Renal cortex interstitium (tissue), 11 donors: ENCODE data around the gene COG5. TPM values are rescaled to one million over a fixed set of nuclear protein-coding genes. Genes with fewer than 3 reads are reported as not detected.

Experiments used
- DNase-seq, 11 donors: peaks; one replicate each; pipeline ENCODE4 v3.0.0-alpha.2; 2013; ENCODE audit warnings: low read depth in 9 of 11, low spot score in 4 of 11; ENCODE audit errors: extremely low read depth in 1 of 11
- polyA plus RNA-seq, 3 donors: library from polyadenylated mRNA; unstranded; fragments of 120-200 nt; gene quantifications; one replicate each; pipeline ENCODE4 v1.2.1, GENCODE V29; 2013; ENCODE audit not compliant: insufficient read length in 3 of 3

Gene COG5
- polyA plus RNA-seq, 3 donors: 31.0 to 36.7 (median 35.6) TPM

DNA sequence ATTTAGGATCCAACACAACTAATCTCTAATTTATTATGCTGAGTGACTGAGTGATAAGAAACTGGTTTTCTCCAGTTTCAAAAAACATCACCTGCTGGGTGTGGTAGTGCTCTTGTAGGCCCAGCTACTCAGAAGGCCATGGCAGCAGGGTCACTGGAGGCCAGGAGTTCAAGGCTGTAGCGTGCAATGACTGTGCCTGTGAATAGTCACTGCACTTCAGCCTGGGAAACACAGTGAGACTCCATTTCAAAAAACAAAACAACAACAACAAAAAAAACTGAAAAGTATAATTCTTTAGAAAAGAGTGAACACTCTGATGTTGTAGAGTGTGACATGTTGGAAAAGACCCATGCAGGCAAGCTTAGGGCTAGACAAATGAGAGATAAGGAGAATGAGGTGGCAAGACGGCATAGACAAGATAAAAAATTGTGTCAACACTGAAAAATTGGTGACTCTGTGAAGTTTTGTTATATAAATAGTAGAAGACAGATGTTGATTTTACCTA lies 243.9 kb downstream of the COG5 start:
- no peak for DNase-seq

DNA sequence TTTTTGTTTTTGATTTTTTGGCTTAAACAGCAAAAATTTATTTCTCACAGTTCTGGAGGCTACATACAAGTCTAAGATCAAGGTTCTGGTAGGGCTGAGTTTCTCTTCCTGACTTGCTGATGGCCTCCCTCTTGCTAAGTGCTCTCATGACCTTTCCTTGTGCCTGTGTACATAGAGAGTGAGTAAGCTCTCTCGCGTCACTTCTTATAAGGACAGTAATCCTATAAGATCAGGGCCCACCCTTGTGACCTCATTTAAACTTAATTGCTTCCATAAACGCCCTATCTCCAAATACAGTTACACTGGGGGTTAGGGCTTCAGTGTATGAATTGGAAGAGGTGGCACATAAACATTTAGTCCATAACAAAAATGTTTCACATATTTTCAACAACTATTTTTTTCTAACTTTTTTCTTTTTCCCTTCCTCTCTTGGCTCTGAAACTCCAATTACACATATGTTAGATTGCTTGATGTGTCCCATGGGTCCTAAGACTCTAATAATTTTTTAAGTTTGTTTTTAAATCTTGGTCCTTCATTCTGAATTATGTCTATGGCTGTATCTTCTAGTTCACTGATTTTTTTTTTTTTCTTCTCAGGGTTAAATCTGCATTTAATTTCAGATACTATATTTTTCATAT lies 245.1 kb downstream of the COG5 start:
- DNase-seq: no peak

DNA sequence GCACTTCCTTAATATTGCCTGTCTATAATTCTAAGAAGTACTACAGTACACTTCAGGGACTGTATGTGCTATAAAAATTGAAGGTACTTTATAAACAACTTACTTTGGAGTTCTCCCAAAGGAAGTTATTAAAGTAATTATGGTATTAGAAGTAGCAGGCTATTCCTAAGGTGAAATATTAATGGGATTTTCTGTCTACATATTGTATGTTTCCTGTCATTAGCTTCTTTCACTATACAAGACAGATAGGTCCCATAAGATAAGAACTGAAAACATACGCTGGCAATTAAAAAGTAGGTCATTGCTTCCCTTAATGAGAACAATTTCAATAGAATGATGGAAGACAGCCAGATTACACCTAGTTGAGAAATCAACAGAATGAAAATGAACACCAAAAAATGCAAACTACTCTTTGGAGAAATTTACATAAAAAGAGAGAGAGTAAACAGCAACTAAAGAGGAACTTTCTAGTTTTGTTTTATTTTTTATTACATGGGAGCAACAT lies 248.0 kb downstream of the COG5 start:
- no peak for DNase-seq

DNA sequence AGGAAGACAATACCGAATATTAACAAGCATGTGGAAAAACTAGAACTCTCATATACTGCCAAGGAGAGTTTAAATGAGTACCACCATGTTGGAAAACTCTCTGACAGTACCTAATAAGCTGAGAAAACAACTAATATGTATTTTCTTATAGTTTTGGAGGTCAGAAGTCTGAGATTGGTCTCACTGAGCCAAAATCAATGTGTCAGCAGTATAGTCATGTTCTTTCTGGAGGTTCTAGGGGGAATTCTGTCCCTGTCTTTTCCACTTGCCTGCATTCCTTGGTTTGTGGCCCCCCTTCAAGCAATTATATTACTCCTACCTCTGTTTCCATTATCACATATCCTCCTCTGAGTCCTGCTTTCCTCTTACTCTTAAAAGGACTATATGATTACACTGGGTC lies 250.4 kb downstream of the COG5 start:
- no peak for DNase-seq

DNA sequence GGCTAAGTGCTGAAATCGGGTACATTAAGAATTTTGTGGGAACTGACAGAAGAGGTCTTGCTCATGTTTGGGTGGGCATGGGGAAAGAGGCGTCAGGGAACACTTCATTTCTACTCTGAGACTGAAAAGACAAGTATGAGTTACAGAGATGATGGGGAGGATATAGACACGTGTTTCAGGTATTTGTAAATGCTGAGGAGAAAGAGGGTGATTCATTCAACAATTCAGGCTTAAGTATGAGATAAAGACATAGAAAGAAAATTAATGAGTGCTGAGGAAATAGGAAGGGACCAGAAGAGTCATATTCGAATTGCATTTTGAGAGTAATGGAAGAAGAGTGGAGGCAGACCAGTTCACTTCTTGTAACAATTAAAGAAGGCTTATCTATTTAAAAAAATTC lies 251.3 kb downstream of the COG5 start:
- no peak for DNase-seq

DNA sequence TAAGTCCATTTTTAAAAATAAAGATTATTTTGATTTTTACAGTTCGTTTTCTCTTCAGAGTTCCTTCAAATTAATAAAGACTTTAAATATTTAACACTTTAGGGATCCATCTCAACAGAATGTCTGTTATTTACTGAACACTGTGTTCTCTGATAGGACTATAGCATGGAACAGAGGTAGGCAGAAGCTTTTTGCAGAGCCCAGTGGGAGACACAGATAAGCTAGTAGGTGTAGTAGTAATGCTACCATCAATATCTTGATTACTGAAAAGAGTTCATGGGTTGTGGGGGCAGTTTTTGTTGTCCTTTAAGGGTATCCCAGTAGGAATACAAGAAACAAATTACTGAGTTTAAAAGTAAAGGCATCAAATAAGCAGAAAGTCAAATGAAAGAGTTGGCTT lies 254.4 kb downstream of the COG5 start:
- no peak for DNase-seq

DNA sequence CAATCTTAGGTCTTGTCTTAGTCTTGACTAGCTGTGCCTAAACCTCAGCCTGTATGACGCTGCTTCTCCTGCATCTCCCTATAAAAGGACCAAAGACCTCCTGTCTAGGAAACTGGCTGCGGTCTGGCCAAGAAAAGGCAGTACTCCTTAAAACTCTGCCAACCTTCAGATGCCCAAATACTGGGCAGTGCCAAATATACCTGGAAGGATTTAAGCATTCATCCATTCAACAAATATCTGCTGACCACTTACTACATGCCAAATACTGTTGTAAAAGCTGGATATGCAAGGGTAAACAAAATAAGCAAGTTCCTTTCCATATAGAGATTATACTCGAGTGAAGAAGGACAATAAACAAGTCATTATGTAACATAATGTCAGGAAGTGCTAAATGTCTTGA lies 259.1 kb downstream of the COG5 start:
- DNase-seq: no peak

DNA sequence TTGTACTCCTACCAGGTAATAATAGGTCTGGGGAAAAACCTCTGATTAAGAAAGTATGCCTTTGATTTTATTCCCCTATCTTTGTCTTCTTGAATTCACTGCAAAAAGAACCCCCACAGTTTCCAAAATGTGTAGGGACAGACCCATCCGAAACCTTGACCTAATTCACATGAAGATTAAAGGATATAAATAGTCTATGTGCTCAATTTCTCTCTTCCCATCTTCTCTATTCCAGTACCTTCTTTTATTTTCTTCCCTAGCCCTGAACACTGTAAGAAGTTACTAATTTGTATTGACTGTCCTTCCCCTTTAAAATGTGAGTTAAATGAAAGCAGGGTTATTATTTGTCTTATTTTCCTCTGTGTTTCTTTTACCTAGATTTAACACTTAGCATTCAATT lies 259.7 kb downstream of the COG5 start:
- DNase-seq: no peak

DNA sequence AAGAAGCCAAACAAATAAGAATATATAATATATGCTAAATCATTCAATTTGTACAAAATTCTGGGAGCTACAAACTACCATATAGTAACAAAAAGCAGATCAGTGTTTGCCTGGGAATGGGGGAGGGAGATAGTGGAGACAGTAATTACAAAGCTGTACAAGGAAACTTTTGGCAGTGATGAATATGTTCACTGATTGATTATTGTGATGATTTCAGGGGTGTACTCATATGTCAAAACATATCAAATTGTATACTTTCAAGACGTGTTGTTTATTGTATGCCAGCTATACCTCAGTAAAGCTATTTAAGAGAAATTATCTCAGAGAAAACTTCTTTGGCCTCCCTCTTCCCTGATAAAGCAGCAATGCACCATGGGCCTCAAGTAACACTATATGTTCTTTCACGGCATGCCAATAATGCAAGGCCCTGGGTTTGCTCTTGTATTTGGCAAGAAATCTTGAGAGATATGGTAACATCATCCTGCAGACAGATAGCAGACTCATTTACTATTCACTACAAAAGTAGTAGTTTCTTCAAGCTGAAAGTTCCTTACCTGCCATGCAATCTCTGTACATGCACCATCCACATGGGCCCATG lies 261.4 kb downstream of the COG5 start:
- no peak for DNase-seq

DNA sequence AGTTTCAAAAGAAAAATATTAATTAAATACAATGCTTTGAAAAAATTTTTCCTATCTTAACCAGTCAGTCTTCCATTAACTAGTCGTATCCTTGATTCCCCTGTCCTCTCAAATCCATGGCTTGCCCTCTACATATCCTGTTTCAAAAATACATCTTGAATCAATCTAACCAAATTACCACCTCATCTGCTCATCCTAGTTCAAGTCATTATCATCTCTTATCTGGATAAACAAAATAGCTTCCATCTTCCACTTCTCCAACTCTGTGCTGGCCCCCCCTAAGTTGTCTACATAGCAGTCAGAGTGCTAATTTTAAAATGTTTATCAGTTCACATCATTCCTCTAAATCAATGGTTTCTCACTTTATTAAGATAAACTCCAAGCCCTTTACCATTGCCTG lies 269.5 kb downstream of the COG5 start:
- DNase-seq: no peak

DNA sequence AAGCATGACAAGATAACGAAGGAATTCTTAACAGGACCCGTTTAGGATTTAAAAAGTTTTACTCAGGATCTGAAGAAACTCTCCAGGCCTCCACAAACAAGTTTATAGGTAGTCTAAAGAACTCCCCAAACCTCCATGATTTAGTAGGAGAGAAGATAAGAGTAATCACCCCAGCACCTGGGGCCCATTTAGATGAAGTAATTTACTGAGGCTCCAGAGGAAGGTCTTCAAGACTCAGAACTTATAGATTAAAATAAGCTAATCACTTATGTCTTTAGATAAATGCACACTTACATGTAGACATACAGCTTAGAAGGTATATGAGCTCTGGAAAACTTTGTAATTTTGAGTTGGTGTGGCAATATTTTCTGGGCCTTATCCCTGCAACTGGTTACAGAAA lies 271.1 kb downstream of the COG5 start:
- no peak for DNase-seq

DNA sequence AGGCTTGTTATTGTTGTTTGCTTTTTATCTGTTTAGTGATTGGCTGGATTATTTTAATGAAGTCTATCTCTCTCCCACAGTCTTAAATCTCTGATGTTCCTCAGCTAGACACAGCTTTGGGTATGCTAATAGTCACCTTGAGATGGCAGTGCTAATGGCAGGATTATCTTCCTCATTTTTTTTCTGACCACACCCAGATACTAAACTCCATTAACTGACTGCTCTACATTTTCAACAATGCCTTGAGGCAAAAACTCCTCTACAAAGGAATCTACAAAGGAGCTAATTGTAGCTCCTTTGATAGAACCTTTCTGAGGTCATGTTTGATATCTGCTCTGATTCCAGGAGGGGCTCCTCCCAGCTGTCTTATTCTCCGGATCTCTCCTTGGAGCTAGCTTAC lies 272.3 kb downstream of the COG5 start:
- no peak for DNase-seq

DNA sequence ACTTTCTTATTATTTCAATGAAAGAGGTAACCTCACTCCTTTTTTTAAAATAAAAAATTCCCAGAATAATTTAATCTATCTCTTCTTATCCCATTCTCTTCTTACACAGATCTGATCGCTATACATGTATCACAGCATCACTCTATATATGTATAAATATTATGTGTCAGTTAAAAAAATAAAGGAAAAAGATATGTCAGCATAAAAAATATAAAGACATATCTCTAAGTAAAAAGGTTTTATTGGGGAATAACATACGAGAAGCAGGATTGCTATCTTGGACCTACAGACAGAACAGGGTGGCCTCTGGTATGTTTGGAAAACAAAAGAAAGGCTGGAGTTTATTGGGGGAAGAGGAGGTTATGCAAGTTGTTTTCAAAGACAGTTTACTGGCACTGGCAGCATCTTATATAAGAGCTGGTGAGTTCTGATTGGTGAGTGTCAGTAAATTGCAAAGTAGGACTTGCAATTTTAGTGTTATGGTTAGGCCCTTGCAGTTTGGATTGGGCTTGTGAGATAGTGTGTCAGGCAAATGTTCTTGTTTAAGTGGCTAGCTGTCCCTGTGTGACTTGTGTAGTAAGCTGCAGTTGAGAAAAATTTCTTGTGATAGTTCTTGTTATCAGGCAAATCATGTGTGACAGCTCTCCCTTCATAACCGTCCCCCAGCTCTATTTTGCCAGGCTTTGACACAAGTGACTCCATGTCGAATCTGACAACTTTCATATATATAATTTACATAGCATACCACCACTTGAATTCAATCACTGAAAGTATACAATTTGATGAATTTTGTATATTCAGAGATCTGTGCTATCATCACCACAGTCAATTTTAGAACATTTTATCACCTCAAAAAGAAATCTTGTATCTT lies 276.7 kb downstream of the COG5 start:
- DNase-seq: no peak

DNA sequence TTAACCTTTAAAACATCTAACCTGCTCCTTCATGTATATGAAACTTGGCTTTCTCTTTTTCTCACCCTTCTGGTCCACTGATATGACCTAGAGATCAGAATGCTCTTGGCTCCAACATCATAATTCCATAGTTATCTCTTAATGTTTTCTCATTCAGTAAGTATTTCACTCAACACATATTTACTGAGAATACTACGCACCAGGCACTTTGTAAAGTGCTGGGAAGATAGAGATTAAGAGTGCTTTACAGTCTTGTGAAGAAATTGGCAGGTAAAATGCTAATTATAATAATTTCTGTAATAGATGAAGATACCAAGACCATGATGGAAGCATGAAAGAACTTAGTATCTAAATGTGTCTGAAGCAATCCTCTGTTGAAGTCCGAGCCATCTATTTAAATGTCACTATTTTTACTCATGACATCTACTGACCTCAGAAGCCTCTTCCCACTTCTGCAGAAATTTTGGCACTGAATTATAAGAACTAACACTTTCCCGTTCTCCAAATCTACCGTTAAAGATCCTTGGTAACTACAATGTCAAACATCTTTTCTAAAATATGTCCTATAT lies 278.7 kb downstream of the COG5 start:
- no peak for DNase-seq

DNA sequence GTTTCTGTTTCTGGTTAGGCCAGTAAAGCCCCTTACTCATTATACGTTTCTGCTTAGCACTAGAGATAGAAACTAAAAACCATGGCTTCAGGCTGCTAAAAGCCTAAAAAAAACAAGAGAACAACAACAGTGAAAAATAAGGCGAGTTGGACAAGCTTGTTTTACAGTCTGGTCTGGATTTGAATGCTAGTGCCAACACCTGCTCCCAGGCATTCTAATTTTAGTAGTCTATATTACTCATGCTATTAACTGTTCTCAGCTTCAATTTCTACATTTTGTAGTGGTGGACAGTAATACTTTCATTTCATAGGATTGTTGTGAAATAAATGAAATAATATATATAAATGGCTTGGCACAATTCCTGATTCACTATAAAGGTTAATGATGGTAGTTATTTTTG lies 286.4 kb downstream of the COG5 start:
- DNase-seq: no peak

DNA sequence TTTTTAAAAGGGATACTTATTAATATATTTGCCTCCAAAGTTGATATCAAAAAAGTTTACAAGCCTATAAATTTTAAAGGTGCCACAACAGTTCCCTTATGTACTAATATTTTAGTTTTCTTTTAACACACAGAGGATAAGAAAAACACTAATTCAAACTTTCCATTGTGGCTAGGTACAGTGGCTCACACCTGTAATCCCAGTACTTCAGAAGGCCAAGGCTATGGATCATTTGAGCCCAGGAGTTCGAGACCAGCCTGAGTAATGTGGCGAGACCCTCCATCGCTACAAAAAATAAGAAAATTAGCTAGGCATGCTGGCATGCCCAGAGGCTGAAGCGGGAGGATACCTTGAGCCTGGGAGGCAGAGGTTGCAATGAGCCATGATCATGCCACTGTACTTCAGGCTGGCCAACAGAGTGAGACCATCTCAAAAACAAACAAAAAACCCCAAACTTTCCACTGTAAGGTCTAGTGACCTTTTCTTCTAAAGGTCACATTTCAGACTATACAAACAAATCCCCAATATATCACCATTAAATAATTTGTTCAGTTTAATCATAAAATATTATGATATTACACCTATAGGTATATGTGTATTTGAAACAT lies 287.4 kb downstream of the COG5 start:
- no peak for DNase-seq

DNA sequence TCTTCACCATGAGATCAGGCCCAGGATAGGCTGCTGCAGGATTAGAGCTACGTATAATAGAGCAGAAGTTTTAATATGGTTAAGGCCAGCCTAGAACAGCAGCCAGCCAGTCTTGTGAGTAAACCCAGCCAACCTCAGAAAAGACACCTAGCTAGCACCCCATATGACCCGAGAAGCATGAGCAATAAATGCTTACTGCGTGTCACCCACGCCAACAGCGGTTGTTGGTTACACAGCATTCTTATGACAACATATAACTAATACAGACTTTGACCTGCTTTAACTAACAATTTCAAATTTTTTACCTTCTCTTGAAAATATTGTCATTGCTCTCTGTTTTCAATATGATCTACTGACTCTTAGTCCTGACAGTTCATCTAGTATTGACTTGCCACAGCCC lies 289.2 kb downstream of the COG5 start:
- DNase-seq: no peak

DNA sequence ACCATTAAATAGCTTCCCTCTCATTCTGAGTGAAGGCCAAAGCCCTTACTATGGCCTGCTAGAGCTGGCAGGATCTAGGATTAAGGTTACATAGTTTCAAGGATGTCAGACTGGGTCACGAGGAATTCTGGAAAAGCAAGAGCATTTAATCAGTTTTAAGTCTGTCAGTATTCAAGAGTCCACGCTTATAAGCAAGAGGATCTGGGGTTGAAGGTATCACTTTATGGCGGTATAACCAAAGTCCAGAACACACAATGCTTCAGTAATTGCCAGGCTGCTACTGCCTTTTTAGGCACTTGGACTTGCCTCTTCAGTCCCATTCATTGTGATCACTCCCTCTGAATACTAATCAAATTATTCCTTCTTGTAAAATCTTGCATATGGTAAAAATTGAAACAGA lies 293.9 kb downstream of the COG5 start:
- DNase-seq: no peak

DNA sequence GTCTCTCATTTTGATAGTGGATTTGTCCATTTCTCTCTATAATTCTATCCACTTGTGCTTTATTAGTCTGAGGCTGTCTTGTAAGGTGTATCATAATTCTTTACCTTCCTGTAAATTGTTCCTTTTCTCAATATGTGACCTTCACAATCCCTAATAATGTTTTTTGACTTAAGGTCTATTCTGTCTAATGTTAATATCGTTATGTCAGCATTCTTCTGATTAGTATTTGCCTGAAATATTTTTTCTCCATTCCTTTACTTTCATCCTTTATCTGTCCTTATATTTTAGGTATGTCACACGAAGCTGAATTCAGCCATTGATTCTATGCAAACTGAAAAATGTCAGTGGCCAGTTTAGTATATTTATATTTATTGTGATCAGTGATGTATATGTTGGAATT lies 295.1 kb downstream of the COG5 start:
- DNase-seq: no peak
